GM18951 (cell line): ENCODE data around the gene ATP9B.

Experiments used
- POLR2A ChIP-seq: IDR thresholded peaks from 4 replicates; pipeline ENCODE4 v1.6.1; 2011; ENCODE audit warnings: mild to moderate bottlenecking; ENCODE audit not compliant: insufficient read length, insufficient read depth; ENCODE audit errors: extremely low read depth
- in situ Hi-C: fragments of 300-500 bp; cut with MboI; formaldehyde crosslinking; loops from one replicate; pipeline ENCODE4 v1.12.0; 2022; ENCODE audit warnings: low sequenced_read_pairs, mixed read lengths, inconsistent platforms; ENCODE audit not compliant: unreplicated experiment

Gene ATP9B

DNA sequence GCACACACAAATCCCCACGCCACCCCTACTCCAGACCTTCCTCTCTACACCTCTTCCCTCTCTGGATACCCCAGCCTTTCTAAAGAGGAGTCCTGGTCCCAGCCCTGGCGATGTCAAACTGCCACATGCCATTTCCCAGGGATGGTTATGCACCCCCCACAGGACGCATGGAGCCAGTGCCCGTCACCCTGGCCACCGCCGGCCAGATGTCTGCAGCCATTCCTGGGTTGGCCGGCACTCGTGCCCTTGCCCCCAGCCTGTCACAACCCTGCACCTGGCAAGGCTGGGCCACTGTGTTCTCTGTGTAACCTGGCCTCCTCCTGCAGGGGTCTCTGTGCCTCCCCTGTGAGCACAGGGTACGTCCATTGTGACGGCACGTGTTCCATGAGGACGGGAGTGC is 268.4 kb downstream of the ATP9B start:
- in situ Hi-C loops, result no loop called here
- TF ChIP-seq POLR2A, result no peak

DNA sequence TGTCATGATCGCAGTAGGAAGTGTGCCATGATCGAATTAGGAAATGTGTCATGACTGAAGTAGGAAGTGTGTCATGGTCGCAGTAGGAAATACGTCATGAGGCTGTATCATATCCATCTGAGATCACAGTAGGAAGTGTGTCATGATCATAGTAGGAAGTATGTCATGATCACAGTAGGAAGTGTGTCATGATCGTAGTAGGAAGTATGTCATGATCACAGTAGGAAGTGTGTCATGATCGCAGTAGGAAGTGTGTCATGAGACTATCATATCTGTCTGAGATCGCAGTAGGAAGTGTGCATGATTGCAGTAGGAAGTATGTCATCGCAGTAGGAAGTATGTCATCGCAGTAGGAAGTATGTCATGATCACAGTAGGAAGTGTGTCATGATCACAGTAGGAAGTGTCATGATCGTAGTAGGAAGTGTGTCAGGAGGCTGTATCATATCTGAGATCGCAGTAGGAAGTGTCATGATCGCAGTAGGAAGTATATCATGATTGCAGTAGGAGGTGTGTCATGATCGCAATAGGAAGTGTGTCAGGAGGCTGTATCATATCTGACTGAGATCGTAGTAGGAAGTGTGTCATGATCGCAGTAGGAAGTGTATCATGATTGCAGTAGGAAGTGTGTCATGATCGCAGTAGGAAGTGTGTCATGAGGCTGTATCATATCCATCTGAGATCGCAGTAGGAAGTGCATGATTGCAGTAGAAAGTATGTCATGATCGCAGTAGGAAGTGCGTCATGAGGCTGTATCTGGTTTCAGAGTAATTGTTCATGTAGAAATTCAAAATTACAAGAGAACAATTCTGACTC is 270.1 kb downstream of the ATP9B start:
- in situ Hi-C loops, result no loop called here
- TF ChIP-seq POLR2A, result no peak

DNA sequence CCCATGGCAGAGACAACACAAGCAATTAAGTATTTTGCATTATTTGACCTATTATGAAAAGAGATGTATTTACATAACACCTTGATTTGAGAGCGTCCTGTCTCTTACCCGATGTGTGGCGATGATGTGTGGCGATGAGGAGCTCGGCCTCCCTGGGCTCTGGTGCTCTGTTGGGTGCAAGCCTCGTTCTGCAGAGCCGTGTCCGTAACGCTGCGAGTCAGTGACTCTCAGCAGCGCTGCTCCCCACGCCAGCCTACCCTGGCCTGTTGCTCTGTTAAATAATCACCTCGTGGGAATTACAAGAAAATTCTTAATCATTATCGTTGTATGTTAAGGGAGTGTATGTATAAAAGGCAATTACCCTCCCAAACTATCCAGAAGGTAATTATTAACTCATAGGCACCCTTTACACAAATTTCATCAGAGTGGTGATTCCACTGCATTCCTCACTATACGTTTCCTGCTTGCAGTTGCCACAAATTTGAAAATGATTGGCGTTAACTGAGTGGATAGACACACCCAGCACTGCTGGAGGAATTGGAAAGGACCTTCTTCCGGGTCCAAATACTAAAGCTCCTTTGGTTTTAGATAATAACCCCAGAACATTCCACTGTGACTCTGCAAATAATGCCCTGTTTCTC is 274.5 kb downstream of the ATP9B start:
- in situ Hi-C loops, result no loop called here
- TF ChIP-seq POLR2A, result no peak

DNA sequence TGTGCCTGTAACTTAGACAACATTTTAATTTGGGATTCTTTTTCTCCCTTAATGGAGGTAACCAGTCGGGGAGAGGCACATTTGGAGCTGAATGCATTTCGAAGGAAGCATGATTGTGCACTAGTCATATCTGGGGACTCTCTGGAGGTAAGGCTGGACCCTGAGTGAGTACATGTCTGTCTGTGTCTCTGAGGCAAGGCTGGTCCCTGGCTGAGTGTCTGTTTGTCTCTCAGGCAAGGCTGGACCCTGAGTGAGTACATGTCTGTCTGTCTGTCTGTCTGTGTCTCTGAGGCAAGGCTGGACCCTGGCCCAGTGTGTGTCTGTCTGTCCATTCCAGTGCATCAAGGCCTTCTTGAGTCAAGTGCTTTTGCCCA is 275.0 kb downstream of the ATP9B start:
- no peak for TF ChIP-seq POLR2A
- in situ Hi-C loops, result no loop called here

DNA sequence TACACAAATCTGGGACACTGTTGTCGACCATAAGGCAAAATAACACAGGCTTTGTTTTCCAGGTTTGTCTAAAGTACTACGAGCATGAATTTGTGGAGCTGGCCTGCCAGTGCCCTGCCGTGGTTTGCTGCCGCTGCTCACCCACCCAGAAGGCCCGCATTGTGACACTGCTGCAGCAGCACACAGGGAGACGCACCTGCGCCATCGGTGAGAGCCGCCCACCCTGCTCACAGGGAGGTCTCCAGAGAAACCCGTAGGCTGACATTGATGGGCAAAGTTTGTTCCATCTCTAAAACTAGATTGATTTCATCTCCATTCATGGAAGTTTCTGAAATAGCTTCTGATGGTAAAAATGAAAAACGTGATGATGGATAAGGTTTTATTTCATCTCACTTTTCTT is 276.2 kb downstream of the ATP9B start:
- TF ChIP-seq POLR2A, result no peak
- in situ Hi-C loops, result no loop called here

DNA sequence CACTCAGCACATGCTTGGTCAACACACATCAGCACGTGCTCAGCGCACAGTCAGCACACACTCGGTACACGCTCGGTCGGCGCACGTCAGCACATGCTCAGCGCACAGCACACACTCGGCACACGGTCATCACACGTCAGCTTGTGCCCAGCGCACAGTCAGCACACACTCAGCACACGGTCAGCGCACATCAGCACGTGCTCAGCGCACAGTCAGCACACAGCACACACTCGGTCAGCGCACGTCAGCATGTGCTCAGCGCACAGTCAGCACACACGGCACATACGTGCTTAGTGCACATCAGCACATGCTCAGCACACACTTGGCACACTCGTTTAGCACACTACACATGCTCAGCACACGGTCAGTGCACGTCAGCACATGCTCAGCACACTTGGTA is 276.8 kb downstream of the ATP9B start:
- TF ChIP-seq POLR2A, result no peak

DNA sequence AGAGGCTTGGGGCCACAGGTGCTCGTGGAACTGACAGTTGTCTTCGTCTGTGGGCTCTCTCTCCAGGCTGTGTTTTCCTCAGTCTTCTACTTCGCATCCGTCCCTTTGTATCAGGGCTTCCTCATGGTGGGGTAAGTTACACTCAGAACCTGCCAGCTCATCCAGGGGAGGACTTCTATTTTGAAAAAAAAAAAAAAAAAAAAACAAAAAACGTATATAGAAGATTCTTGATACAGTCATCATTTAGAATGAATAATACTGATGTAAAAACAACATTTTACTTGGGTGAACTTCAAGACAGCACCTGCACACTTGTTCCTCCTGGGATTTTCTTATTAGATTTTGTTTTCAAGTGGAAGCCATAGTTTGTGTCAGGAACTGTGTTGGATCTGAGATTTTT is 278.9 kb downstream of the ATP9B start:
- TF ChIP-seq POLR2A, result no peak
- in situ Hi-C loops, result no loop called here

More for the DNA sequence above, 276.8 kb downstream of the ATP9B start:
- in situ Hi-C loops, result no loop called here

DNA sequence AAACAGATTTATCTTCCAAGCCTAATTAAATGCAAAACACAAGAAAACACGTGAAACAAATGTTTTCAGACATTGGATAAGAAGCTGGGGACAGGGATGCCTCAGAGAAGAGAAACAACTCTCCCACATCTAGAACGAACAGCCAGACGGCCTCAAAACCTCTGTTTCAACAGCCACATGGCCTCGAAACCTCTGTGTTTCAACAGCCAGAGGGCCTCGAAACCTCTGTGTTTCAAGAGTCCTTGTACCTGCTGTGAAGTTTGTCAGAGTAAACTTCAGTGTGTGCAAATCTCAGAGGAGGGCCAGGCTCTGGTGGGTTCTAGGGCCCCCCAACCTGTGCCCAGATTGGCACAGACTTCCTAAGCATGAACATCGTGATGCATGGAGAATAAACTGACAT is 283.2 kb downstream of the ATP9B start:
- no peak for TF ChIP-seq POLR2A
- in situ Hi-C loops, result no loop called here

DNA sequence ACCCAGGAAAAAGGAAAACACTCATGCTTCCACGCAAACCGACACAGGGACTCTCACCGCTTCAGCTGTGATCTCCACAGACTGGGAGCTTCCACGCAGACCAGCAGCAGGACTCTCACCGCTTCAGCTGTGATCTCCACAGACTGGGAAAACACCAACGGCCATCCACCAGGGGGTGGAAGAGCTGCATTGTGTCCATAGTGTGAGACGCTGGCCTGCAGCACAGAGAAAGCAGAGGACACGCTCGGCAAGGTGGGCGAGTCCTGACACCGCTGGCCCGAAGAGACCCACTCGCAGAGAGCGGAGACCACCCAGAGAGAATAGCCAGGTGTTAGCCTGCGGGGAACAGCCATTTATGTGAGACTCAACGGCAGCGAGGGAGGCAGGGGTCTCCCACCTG is 284.1 kb downstream of the ATP9B start:
- in situ Hi-C loops, result no loop called here

DNA sequence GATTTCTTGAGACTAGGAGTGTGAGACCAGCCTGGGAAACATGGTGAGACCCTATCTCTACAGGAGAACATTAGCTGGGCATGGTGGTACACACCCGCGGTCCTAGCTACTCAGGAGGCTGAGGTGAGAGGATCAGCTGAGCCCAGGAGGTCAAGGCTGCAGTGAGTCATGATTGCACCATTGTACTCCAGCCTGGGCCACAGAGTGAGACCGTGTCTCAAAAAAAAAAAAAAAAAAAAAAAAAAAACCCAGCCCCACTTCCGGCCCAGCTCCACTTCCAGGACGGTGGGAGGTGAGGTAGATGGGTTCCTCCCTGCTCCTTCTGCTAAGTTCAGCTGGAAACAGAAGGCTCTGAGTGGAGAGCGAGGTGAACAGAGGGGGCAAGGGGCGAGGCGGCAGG is 285.2 kb downstream of the ATP9B start:
- no peak for TF ChIP-seq POLR2A
- in situ Hi-C loops, result no loop called here

More for the DNA sequence above, 284.1 kb downstream of the ATP9B start:
- TF ChIP-seq POLR2A, result no peak

DNA sequence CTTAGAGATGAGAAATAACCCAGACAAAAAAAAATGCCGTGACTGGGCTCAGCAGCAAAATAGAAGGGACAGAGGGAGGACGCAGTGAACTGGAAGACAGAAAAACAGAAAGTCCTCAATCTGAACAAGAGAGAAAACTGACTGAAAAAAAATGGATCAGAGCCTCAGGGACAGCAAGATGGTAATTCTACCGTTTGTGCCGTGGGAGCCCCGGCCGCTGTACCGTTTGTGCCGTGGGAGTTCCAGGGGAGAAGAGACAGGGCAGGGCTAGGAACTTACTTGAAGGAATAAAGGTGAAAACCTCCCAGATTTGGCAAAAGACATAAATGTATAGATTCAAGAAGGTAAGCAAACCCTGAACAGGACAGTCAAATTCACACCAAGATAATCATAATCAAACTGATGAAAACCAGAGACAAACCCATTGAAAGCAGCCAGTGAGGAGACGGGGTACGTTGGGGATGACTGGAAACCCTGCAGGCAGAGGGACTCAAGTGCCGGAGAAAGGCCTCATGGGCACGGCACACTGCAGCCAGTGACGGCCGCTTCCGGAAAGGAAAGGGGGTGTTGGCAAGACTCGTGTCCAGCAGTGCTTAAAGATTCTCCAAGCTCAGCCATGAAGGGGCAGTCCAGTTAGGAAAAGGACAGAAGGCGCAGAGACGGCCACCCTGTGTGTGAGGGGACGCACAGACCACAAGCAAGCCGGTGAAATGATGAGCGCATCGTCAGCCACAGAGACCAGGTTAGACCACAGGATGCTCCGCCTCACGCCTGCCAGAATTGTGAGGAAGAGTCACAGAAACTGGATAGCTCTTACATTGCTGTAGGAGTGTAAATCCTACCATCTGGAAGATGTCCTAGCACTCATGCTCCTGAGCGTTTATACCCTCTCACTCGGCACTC is 286.5 kb downstream of the ATP9B start:
- in situ Hi-C loops, result no loop called here
- TF ChIP-seq POLR2A, result no peak

DNA sequence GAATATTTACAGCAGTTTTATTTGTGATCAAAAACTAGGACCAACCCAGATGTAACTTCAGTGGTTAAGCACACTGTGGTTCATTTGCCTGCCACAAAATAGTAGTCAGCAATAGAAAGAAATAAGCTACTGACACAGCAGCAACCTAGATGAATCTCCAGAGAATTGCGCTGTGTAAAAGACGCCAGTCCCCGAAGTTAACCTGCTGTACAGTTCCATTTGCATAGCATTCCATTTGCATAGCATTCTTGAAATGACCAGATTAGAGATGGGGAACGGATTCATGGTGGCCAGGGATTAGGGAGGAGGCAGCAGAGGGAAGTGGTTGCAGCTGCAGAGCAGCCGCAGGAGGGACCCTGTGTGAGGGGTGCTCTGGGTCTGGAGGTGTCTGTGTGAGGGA is 287.2 kb downstream of the ATP9B start:
- no peak for TF ChIP-seq POLR2A
- in situ Hi-C loops, result no loop called here

DNA sequence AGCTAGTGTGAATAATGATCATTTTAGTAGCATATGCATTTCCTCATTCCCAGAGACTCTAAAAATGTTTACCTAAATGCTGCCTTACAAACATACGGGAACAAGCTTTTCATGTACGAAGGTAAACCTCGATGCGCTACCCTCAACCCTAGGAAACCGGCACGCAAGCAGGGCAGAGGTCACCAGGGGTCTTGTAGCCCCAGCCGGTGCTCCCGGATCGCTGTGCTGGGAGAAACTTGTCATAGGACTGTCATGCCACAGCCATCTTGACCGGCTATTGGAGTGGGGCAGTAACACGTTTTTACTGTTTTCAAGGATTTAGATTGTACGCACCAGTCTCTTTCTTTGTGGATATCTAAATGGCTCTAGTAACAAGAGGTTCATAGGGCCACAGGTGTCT is 291.7 kb downstream of the ATP9B start:
- in situ Hi-C loops, result no loop called here
- TF ChIP-seq POLR2A, result no peak

DNA sequence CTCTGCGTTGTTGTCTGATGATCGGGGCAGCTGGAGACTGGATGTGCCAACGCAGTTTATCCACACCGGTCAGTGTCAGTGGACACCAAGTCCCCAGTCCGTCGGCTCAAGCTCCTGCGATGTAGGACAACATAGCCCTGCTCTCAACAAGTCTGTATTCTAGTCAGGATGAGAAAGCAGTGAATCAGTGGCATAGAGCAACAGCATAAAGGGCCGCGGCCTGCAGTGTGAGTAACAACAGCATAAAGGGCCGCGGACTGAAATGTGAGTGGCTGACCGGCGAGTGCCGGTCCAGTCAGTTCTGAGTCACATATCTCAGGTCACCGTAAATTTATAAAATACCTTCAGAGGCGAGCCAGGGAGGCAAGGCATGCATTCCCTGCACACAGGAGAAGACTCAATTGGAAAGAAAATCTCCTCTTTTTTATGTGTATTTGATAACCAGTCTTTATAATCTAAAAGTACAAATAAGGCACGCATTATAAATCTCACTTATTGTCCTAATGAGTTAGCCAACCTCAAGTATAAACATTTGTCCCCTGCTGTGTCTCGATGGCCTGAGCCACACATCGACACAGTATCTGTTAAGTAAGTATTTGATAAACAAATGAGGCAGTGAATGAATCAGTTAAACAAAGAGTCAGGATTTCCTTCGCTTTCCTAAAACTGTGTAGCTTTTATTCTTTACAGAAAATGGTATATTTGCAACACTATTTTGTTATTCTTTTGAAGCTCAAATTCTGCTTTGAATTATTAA is 292.8 kb downstream of the ATP9B start:
- in situ Hi-C loops, result no loop called here
- TF ChIP-seq POLR2A, result no peak
